HepG2 (cell line): Measurements from ENCODE around the gene KCND1. TPM values are rescaled to one million over a fixed set of nuclear protein-coding genes. Genes with fewer than 3 reads are reported as not detected.

Experiments used
- ATAC-seq: fragments of 200-7000 bp; cut with Tn5 transposase; 3 replicates; pipeline ENCODE4 v1.9.1; 2020; ENCODE audit warnings: mild to moderate bottlenecking, moderate library complexity
- BruUV-seq: library from RNA; stranded (reverse); fragments of 400-500 nt; replicated peaks from 2 replicates; lab custom pipeline; 2021; lab: Mats Ljungman, UMichigan
- CTCF ChIA-PET: fragments of 300-600 bp; formaldehyde crosslinking; extraction: SDS; loops from one replicate; lab custom pipeline; 2021; ENCODE audit warnings: low total read pairs, inconsistent platforms, low intra/inter-chr PET ratio; lab: Yijun Ruan, JAX
- POLR2A ChIA-PET: fragments of 350-600 bp; sonication (Branson Sonifier 250); formaldehyde crosslinking; loops from one replicate; lab custom pipeline; 2020; ENCODE audit warnings: antibody characterized with exemption, inconsistent platforms; lab: Yijun Ruan, JAX
- DNase-seq: peaks from one replicate; pipeline ENCODE4 v3.0.0-alpha.2; 2015; ENCODE audit warnings: low spot score
- FAIRE-seq: peaks from 3 replicates; lab custom pipeline; 2011; peaks lifted over from hg19 to GRCh38; lab: Jason Lieb, UNC
- H2AFZ ChIP-seq: one replicate; pipeline ENCODE4 v1.6.1; 2011; ENCODE audit warnings: low read length, inconsistent platforms
- H3K27ac ChIP-seq: fragments of 300-600 bp; 3 replicates; pipeline ENCODE4 v1.8.0; 2011; ENCODE audit warnings: mixed run types, mild to moderate bottlenecking, mixed read lengths, low read length, inconsistent platforms; ENCODE audit not compliant: insufficient read depth; ENCODE audit errors: extremely low read length
- H3K27me3 ChIP-seq, 2 experiments: fragments of 200-600 bp in 1 of 2; 2 replicates in 1 of 2; 3 replicates in 1 of 2; pipeline versions ENCODE4 v1.6.0 to v1.8.0; 2011; ENCODE audit warnings: low read length in 2 of 2, mild to moderate bottlenecking in 2 of 2, moderate library complexity in 2 of 2, inconsistent platforms in 1 of 2; ENCODE audit not compliant: insufficient read depth in 2 of 2, control insufficient read depth in 1 of 2
- H3K36me3 ChIP-seq, 2 experiments: fragments of 200-600 bp in 1 of 2; replicated peaks in 1 of 2; 2 replicates in 1 of 2; 3 replicates in 1 of 2; pipeline versions ENCODE4 v1.5.1 to v1.8.0; 2011; ENCODE audit warnings: low read length in 2 of 2, inconsistent platforms in 1 of 2; ENCODE audit not compliant: insufficient read depth in 2 of 2, control insufficient read depth in 1 of 2
- H3K4me1 ChIP-seq: 2 replicates; pipeline ENCODE4 v1.5.1; 2012; ENCODE audit warnings: low read length, inconsistent platforms; ENCODE audit not compliant: insufficient read depth
- H3K4me2 ChIP-seq: 2 replicates; pipeline ENCODE4 v1.6.0; 2011; ENCODE audit warnings: low read depth, low read length, inconsistent platforms
- H3K4me3 ChIP-seq, 3 experiments: fragments of 200-600 bp in 1 of 3; sonication (generic), shearing (Covaris generic) in 1 of 3; replicated peaks in 1 of 3; 2 replicates each; pipeline ENCODE4 v1.5.1; 2011 to 2016; ENCODE audit warnings: low read length in 3 of 3, inconsistent platforms in 2 of 3, low read depth in 2 of 3, mild to moderate bottlenecking in 2 of 3, control low read depth in 1 of 3, mixed read lengths in 1 of 3; ENCODE audit not compliant: insufficient read depth in 1 of 3
- H3K79me2 ChIP-seq: one replicate; pipeline ENCODE4 v1.6.1; 2011; ENCODE audit warnings: low read length, inconsistent platforms; ENCODE audit not compliant: insufficient read depth
- H3K9ac ChIP-seq: 2 replicates; pipeline ENCODE4 v1.6.0; 2011; ENCODE audit warnings: mild to moderate bottlenecking, low read depth, low read length, inconsistent platforms; ENCODE audit not compliant: insufficient read depth
- H3K9me3 ChIP-seq: 2 replicates; pipeline ENCODE4 v1.5.1; 2012; ENCODE audit warnings: mild to moderate bottlenecking, low read length
- H4K20me1 ChIP-seq: 2 replicates; pipeline ENCODE4 v1.6.0; 2011; ENCODE audit warnings: inconsistent platforms, mild to moderate bottlenecking, low read length, moderate library complexity; ENCODE audit not compliant: insufficient read depth
- RXRA ChIP-seq: sonication (generic); formaldehyde crosslinking; IDR thresholded peaks from 2 replicates; pipeline ENCODE4 v1.5.1; 2020; ENCODE audit warnings: missing genetic modification reagents
- SP4 ChIP-seq: sonication (generic); formaldehyde crosslinking; IDR thresholded peaks from 2 replicates; pipeline ENCODE4 v1.8.1; 2023; ENCODE audit warnings: mild to moderate bottlenecking, missing genetic modification reagents
- ZIK1 ChIP-seq: sonication (generic); formaldehyde crosslinking; IDR thresholded peaks from 2 replicates; pipeline ENCODE4 v1.5.0; 2020; ENCODE audit warnings: mild to moderate bottlenecking, low read depth, missing genetic modification reagents, borderline replicate concordance
- WGBS: methylation state at CpG from one replicate; pipeline ENCODE4 v1.1.6; 2017; ENCODE audit warnings: low lambda C conversion rate; 5-methylcytosine and 5-hydroxymethylcytosine counted together
- in situ Hi-C: cut with HindIII; loops from 2 replicates; pipeline ENCODE4 v1.10.0; 2017; ENCODE audit warnings: low pct_unique_long_range_greater_than_20kb; ENCODE audit not compliant: extremely low pct_ligation_motif_present
- intact Hi-C: fragments of 100-400 bp; cut with micrococcal nuclease; formaldehyde crosslinking; loops from one replicate; pipeline ENCODE4 v1.10.0; 2022; ENCODE audit not compliant: unreplicated experiment
- polyA plus RNA-seq, 8 experiments: library from polyadenylated mRNA; depleted of rRNA in 3 of 8; stranded (reverse) in 7 of 8; unstranded in 1 of 8; fragments of >200 nt; fragmentation: Illumina TruSeq in 4 of 8; extraction: Trizol in 4 of 8; gene quantifications; 2 replicates each; pipeline versions ENCODE4 v1.2.1 to v1.2.3, GENCODE V29; 2011 to 2016; ENCODE audit warnings: low read depth in 4 of 8, missing spikeins in 1 of 8, mixed read lengths in 1 of 8; ENCODE audit not compliant: insufficient read depth in 1 of 8
- total RNA-seq, 5 experiments: library from RNA; depleted of rRNA; stranded (reverse); fragments of >200 nt; fragmentation: Illumina TruSeq; extraction: Trizol; gene quantifications; 2 replicates each; pipeline ENCODE4 v1.2.3, GENCODE V29; 2016; ENCODE audit warnings: low read depth in 1 of 5
- TF ChIP-seq, protein P1 (sequence below): sonication (generic); formaldehyde crosslinking; IDR thresholded peaks from 2 replicates; pipeline ENCODE4 v1.5.1; 2020; ENCODE audit warnings: mild to moderate bottlenecking, moderate library complexity, missing genetic modification reagents

KCND1 gene
- total and polyA plus RNA-seq, 2 of the 13 experiments (the other 11 are each of a cell fraction or from before 2014, with no cell fraction given), result 0.07 to 0.30 TPM

DNA sequence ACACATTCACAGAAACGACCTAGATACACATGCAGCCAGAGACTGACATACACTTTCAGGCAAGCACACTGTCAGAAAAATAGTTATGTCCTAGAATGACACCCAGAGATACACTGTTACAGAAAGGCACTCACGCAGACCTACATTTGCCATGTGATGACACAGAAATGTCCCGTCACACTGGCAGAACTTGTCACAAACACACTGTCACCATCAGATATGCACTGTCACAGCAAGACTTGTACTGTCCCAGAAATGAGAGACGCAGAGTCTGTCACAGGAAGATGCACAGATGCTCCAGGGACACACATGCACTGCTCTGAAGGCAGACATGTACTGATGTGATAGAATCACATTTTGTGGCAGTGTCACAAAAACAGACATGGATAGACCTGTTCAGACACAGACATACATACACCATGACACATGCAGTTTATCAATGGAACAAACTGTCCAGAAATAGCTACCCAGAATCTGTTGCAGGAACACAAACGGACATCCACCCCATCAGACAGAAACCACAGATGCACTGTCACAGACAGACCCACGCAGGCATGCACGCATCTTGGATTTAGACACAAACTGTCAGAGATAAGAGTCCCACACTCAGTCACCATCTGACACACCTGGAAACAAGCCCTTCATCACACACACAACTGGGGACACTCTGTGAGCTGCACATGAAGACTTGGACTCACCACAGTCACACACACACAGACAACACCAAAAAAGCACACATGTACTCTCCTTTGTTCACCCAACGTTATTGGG, 51.5 kb downstream of the KCND1 start:
- TF ChIP-seq, protein P1, sequence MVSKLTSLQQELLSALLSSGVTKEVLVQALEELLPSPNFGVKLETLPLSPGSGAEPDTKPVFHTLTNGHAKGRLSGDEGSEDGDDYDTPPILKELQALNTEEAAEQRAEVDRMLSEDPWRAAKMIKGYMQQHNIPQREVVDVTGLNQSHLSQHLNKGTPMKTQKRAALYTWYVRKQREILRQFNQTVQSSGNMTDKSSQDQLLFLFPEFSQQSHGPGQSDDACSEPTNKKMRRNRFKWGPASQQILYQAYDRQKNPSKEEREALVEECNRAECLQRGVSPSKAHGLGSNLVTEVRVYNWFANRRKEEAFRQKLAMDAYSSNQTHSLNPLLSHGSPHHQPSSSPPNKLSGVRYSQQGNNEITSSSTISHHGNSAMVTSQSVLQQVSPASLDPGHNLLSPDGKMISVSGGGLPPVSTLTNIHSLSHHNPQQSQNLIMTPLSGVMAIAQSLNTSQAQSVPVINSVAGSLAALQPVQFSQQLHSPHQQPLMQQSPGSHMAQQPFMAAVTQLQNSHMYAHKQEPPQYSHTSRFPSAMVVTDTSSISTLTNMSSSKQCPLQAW (CRISPR knock-in tag), result no peak
- no peak for TF ChIP-seq ZIK1
- TF ChIP-seq RXRA (CRISPR knock-in tag), result no peak
- no peak for TF ChIP-seq SP4 (CRISPR knock-in tag)
- DNase-seq (no peak), FAIRE-seq (peak; percentile 60), ATAC-seq (no peak)
- intact Hi-C loops (loop anchor here (5.0 to 10.0 kb wide), 2 partner anchors 155 to 273 kb away; partner anchors contain the start of gene GLOD5), in situ Hi-C loops (no loop called here)
- Histone ChIP-seq H3K9me3 (no peaks in the 10 kb centered on the region), H3K79me2 (peaks cover 13% of the 10 kb centered on the region), H3K4me2 (peak overlapping the region; percentile 65; the same call in 1 of the 2 replicates), H4K20me1 (no peaks in the 10 kb centered on the region), H3K27me3 (no peaks in the 10 kb centered on the region), H3K4me1 (peaks cover 31% of the 10 kb centered on the region), H3K9ac (0 out of 2 replicates have a peak overlapping the region, but pooled peaks have one; percentile 22), H2AFZ (no peak overlapping the region), H3K27ac (no peak overlapping the region), H3K4me3 (no peak overlapping the region), H3K36me3 (peaks cover 4 to 13% of the 10 kb centered on the region in 2 experiments; a peak in 3 of 5 replicates)
- ChIA-PET POLR2A (interaction anchor here (1.3 to 1.5 kb wide), 2 partner anchors 21 to 23 kb away, joined by 3 to 7 read pairs; partner anchors contain the start of genes PQBP1 and TIMM17B), CTCF (no interaction called here)
- 60% methylated on average over 3 of the region's 8 CpGs for WGBS
- no TSS peak for BruUV-seq
